HG03060 (cell line): ENCODE results near the gene KATNIP.

Experiments used
- ATAC-seq: cut with Tn5 transposase; IDR thresholded peaks from one replicate; pipeline ENCODE4 v1.9.1; 2021; ENCODE audit warnings: low read depth, moderate number of reproducible peaks; ENCODE audit not compliant: unreplicated experiment

KATNIP gene

GRCh38 chr16:27576729-27577128, 26.8 kb downstream of the KATNIP start:
- ATAC-seq: no peak

- no peak for ATAC-seq
Observed at GRCh38 chr16:27579087-27579980, 29.4 kb downstream of the KATNIP start.

- no peak for ATAC-seq
Observed at GRCh38 chr16:27582883-27583282, 32.9 kb downstream of the KATNIP start.

- ATAC-seq: no peak
Observed at GRCh38 chr16:27583634-27584033, 33.7 kb downstream of the KATNIP start.

GRCh38 chr16:27585200-27585599, 35.3 kb downstream of the KATNIP start:
- no peak for ATAC-seq

- ATAC-seq: no peak
Observed at GRCh38 chr16:27586711-27587110, 36.8 kb downstream of the KATNIP start.

GRCh38 chr16:27588057-27588456, 38.1 kb downstream of the KATNIP start:
- ATAC-seq: no peak

GRCh38 chr16:27591837-27592236, 41.9 kb downstream of the KATNIP start:
- ATAC-seq: no peak

GRCh38 chr16:27595475-27595874, 45.5 kb downstream of the KATNIP start:
- ATAC-seq: no peak

GRCh38 chr16:27595993-27596392, 46.0 kb downstream of the KATNIP start:
- no peak for ATAC-seq

GRCh38 chr16:27596411-27596810, 46.5 kb downstream of the KATNIP start:
- no peak for ATAC-seq

- ATAC-seq: no peak
Observed at GRCh38 chr16:27597361-27597760, 47.4 kb downstream of the KATNIP start.

- ATAC-seq: no peak
Observed at GRCh38 chr16:27598220-27598619, 48.3 kb downstream of the KATNIP start.

GRCh38 chr16:27598931-27599565, 49.1 kb downstream of the KATNIP start:
- ATAC-seq: no peak

- no peak for ATAC-seq
Observed at GRCh38 chr16:27599606-27600005, 49.7 kb downstream of the KATNIP start.
